NCI-H128 (cell line): Measurements from ENCODE around the gene SLC24A4.

Experiments used
- DNase-seq: peaks from one replicate; lab custom pipeline; 2025; ENCODE audit not compliant: unreplicated experiment; lab: John Stamatoyannopoulos, UW

The SLC24A4 gene

GRCh38 chr14:92315050-92315805, 7.7 kb upstream of the SLC24A4 start:
- DNase-seq: no peak

GRCh38 chr14:92316176-92316575, 6.8 kb upstream of the SLC24A4 start:
- DNase-seq: no peak

GRCh38 chr14:92316937-92317336, 6.0 kb upstream of the SLC24A4 start:
- DNase-seq: no peak

GRCh38 chr14:92317511-92317910, 5.5 kb upstream of the SLC24A4 start:
- DNase-seq: no peak

- DNase-seq: no peak
These were observed 1.3 kb upstream of the SLC24A4 start for GRCh38 chr14:92321701-92322100.

- DNase-seq: no peak
These were observed 449 bp upstream of the SLC24A4 start for GRCh38 chr14:92322516-92322915.

GRCh38 chr14:92323916-92324818, 1.2 kb downstream of the SLC24A4 start:
- DNase-seq: no peak

GRCh38 chr14:92325835-92326234, 2.9 kb downstream of the SLC24A4 start:
- no peak for DNase-seq

GRCh38 chr14:92328664-92329255, 5.8 kb downstream of the SLC24A4 start:
- no peak for DNase-seq

- DNase-seq: no peak
These were observed 11.1 kb downstream of the SLC24A4 start for GRCh38 chr14:92334050-92334449.

GRCh38 chr14:92336363-92336762, 13.4 kb downstream of the SLC24A4 start:
- no peak for DNase-seq

GRCh38 chr14:92339426-92339825, 16.5 kb downstream of the SLC24A4 start:
- DNase-seq: no peak

- DNase-seq: no peak
These were observed 17.1 kb downstream of the SLC24A4 start for GRCh38 chr14:92340071-92340470.

GRCh38 chr14:92340931-92341330, 18.0 kb downstream of the SLC24A4 start:
- no peak for DNase-seq

- no peak for DNase-seq
These were observed 18.8 kb downstream of the SLC24A4 start for GRCh38 chr14:92341791-92342190.

GRCh38 chr14:92348154-92348553, 25.2 kb downstream of the SLC24A4 start:
- no peak for DNase-seq

- no peak for DNase-seq
These were observed 28.8 kb downstream of the SLC24A4 start for GRCh38 chr14:92351750-92352149.

- DNase-seq: no peak
These were observed 29.4 kb downstream of the SLC24A4 start for GRCh38 chr14:92352158-92352985.

GRCh38 chr14:92353447-92353846, 30.5 kb downstream of the SLC24A4 start:
- no peak for DNase-seq

- DNase-seq: no peak
These were observed 33.7 kb downstream of the SLC24A4 start for GRCh38 chr14:92356677-92357076.
